CMK (cell line): Measurements from ENCODE around the gene LRRC72.
"Not testable (repeated sequence)": the region's sequence is repeated elsewhere in the genome, so short reads cannot be mapped to it uniquely, and the experiment has no call there.

Experiments used
- DNase-seq: peaks from one replicate; pipeline ENCODE4 v3.0.0-alpha.2; 2010; ENCODE audit warnings: low read depth

LRRC72 gene

GRCh38 chr7:16528520-16528919 is 1.9 kb downstream of the LRRC72 start:
- no peak for DNase-seq

GRCh38 chr7:16529697-16530096 is 3.1 kb downstream of the LRRC72 start:
- DNase-seq: no peak

- no peak for DNase-seq
Observed at GRCh38 chr7:16531707-16532106, 5.1 kb downstream of the LRRC72 start.

GRCh38 chr7:16532272-16532671 is 5.6 kb downstream of the LRRC72 start:
- DNase-seq: no peak

- no peak for DNase-seq
Observed at GRCh38 chr7:16535500-16535899, 8.9 kb downstream of the LRRC72 start.

GRCh38 chr7:16540559-16540958 is 13.9 kb downstream of the LRRC72 start:
- not testable (repeated sequence) for DNase-seq

GRCh38 chr7:16542401-16542800 is 15.8 kb downstream of the LRRC72 start:
- DNase-seq: no peak

GRCh38 chr7:16543456-16543855 is 16.8 kb downstream of the LRRC72 start:
- DNase-seq: no peak

GRCh38 chr7:16546921-16547505 is 20.4 kb downstream of the LRRC72 start:
- DNase-seq: no peak

GRCh38 chr7:16548428-16548827 is 21.8 kb downstream of the LRRC72 start:
- no peak for DNase-seq

- no peak for DNase-seq
Observed at GRCh38 chr7:16550671-16551070, 24.0 kb downstream of the LRRC72 start.

- DNase-seq: no peak
Observed at GRCh38 chr7:16554518-16555236, 28.1 kb downstream of the LRRC72 start.

GRCh38 chr7:16556359-16556758 is 29.7 kb downstream of the LRRC72 start:
- no peak for DNase-seq

- DNase-seq: no peak
Observed at GRCh38 chr7:16558761-16559302, 32.2 kb downstream of the LRRC72 start.

GRCh38 chr7:16559497-16560179 is 33.0 kb downstream of the LRRC72 start:
- no peak for DNase-seq

GRCh38 chr7:16561943-16562342 is 35.3 kb downstream of the LRRC72 start:
- DNase-seq: no peak

- DNase-seq: no peak
Observed at GRCh38 chr7:16562456-16563220, 36.0 kb downstream of the LRRC72 start.

GRCh38 chr7:16563281-16564022 is 36.8 kb downstream of the LRRC72 start:
- DNase-seq: no peak

- DNase-seq: no peak
Observed at GRCh38 chr7:16564023-16564380, 37.4 kb downstream of the LRRC72 start.

- no peak for DNase-seq
Observed at GRCh38 chr7:16564909-16565426, 38.3 kb downstream of the LRRC72 start.

- DNase-seq: no peak
Observed at GRCh38 chr7:16571941-16572340, 45.3 kb downstream of the LRRC72 start.
